Suppressor macrophage (primary cell): ENCODE measurements around the gene C22orf39.
"Not testable (repeated sequence)": the region's sequence is repeated elsewhere in the genome, so short reads cannot be mapped to it uniquely, and the experiment has no call there.

ENCODE experiments used
- DNase-seq, 4 experiments: peaks; one replicate each; pipeline ENCODE4 v3.0.0-alpha.2; 2020 to 2022

The C22orf39 gene

DNA sequence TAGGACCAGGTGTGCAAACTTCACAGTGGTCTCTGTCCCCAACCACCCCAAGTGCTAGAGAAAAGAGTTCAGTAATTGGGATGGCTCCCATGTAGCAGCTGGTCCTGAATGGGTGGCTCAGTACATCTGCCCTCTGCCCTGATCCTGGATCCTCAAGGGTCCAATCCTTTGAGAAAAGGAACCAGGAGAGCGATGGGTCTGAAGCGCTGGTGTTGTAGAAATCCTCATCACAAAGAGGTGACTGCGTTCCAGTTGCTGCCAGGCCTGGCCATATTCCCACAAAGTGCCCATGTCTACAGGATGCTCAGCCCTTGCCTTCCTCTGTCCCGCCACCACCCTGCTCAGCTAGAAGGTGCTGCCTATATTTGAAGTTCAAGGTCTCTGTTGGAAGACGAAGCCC, 6.2 kb upstream of the C22orf39 start:
- no peak for DNase-seq

DNA sequence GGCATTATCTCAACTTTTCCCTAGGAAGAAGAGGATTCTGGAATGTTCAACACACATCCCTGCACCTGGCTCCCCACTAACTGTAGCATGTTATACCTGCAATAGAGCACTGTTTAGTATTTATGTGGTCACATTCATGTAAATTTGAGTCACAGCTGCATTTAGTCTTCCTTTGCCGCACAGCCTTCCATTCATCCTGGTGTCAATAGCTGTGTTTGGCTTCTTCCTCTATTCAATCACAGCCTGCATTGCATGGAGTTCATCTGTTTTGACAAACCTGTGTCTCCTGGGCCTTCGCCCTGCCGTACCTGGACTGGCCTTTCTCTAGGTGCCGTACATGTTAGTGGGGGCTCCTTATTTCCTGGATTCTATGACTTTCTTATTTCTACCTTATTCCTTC, 4.1 kb upstream of the C22orf39 start:
- DNase-seq: no peak

DNA sequence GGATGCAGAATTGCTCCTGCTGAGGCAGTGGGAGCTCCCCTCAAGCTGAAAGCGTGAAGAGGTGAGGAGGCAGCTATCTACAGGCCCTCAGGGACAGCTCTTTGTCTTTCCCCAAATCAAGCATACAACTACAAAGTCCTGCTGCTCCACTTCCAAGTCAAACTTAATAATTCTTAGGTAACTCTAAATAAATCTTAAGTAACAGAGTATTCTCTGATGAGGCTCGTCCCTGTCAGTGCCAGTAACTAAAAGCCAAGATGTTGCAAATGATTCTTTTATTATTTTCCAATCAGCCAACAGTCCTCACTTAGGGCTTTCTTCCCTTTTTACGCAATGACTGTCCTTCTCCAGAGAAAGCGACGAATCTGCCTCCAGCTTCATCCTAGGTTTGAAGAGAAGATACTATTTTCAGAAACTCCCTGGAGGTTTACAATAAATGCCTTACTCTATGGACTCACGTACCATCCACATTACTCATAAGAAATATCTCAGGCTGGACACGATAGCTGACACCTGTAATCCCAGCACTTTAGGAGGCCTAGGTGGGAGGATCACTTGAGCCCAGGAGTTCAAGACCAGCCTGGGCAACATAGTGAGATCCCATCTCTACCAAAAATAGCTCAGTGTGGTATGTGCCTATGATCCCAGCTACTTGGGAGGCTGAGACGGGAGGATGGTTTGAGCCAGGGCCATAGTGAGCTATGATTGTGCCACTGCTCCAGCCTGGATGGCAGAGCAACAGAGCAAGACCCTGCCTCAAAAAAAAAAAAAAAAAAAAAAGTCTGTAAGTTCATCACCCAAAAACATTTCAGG, 3.1 kb upstream of the C22orf39 start:
- DNase-seq: no peak

DNA sequence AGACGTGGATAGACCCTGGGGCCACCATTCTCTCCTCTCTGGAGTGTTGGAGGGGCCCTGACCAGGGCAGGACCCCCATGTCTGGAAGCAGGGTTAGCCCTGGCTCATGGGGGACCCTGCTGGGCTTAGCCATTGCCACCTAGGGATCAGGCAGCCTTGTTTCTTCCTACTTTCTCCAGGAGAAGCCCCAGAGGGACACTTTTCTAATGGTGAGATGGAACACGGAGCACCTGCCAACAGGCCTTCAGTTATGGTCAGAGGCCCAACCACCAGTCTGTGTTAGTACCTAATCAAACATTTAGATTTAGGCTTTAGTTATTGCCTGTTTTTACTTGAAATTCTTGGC, 1.9 kb upstream of the C22orf39 start:
- no peak for DNase-seq

DNA sequence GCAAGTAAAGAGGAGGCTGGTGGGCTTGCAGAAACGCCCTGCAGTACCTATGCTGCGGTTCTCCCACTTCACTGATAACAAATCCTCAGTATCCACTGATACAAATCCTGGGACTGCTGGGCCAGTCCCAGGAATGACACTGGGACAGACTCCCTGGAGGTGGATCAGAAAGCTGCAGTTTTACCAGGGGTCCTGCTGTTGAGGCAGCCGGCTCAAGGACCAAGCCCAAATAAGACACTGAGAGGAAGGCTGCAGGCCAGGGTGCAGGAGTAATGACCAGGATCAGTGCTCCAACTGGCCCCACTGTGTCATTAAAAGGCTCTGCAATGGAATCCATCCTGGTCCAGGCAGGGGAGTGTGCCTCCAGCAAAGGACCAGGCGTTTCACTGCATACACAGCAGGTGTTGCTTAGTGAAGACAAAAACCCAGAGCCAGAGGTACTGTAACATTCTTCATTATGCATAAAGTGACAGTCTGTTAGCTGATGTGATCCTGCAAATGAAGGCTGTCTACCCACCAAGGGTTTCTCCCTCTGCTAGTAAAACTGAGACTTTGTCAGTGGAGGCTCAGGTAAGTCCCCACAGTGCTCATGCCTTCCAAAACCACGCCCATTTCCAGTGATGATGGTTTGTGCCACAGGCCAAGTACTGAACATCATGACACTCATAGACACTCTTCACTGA, 1.4 kb upstream of the C22orf39 start:
- DNase-seq: no peak

DNA sequence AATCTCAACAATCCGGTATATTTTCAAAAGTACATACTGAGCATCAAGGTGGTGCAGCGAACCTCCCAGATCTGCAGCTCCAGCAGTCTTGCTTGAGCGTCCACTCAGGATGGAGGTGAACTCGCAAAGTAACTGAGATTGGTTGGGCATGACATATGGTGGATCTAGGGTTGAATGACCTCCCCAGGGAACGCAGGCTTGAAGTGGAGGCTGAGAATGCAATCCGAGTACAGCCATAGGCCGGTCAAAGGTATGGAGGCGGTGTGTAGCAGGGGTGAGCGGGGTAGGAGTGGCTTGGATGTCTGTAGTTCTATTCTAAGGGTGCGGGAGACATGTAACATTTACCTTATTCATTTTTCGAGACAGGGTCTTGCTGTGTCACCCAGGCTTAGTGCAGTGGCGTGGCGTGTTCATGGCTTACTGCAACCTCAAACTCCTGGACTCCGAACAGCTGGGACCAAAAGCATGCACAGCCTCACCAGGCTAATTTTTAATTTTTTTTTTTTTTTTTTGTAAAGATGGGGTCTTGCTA, 631 bp upstream of the C22orf39 start:
- peak; percentile 24 to 45 (median 34) for DNase-seq

DNA sequence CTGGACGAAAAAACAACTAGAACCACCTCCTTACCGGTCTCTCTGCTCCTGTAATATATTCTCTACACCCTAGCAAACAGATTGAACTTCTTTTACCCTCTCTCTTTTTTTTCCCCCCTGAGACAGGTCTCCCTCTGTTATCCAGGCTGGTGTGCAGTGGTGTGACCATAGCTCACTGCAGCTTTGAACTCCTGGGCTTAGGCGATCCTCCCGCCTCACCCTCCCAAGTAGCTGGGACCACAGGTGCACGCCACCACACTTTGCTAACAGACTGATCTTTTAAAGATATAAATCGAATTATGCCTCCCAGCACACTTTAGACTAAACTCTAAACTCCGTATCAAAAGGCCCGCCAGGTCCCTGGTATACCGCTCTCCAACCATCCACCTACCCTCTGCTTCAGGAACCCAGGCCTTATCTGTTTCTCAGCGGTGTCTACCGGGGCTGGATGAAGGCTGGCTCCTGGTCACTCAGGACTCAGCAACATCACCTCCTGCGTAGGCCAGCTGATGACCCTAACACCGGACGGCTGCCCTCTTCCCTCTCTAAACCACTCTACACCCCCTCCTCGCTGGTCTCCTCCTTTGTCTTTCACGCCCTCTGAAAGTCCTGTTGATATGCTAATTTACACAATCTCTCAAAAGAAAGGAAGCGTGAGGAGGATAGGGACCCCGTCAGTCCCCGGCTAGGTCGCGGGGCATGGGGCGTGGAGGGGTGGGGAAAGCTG, 745 bp downstream of the C22orf39 start:
- DNase-seq: peak in 2 of 4 experiments; percentile 26 to 34

DNA sequence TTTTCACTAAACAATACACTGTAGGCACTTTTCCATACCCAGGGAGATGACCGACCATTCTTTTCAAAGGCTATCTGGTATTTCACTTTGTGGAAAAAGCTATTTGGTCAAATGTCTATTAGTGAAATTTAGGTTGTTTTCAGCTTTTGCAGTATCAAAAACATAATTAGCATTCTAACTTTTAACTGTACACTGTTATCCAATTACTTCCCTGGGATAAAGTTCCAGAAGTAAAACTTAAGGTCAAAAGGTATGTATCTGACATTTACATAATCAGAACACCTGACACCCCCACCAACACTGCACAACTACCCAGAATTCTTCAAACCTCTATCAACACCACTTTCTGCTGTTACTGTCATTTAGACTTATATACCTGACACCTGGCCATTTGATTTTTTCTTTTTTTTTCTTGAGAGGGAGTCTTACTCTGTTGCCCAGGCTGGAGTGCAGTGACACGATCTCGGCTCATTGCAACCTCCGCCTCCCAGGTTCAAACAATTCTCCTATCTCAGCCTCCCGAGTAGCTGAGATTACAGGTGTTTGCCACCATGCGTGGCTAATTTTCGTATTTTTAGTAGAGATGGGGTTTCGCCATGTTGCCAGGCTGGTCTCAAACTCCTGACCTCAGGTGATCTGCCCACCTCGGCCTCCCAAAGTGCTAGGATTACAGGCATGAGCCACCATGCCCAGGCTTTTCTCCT, 2.1 kb downstream of the C22orf39 start:
- DNase-seq: not testable (repeated sequence)

DNA sequence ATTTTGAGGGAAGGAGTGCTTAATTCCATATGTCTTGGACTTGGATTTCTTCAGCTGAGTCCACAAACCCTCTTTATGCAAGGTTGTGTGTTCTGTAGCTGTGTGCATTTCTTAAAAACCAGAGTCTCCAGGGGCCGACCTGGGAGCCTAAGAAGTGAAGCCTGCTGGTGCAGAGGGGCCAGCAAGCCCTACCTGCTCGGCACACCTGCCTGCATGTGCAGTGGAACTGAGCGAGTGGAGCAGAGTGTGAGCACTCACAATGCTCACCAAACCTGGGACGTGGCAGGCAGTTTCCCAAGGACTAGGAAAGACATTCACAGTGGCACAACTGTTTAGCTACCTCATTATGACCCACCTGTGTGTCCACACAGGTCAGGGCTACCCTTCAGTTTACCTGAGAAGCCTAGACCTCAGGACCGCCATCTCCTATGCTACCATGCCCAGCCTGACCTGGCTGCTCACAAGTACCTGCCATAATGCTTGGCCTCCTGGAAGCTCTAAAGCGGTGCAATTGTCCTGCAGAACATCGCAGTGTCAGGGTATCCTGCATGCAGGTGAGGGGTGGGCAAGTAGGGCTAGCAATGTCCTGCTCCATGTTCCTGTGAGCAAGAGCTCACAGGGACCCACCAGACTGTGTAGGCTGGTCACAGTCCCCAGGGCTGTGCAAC, 3.8 kb downstream of the C22orf39 start:
- no peak for DNase-seq

DNA sequence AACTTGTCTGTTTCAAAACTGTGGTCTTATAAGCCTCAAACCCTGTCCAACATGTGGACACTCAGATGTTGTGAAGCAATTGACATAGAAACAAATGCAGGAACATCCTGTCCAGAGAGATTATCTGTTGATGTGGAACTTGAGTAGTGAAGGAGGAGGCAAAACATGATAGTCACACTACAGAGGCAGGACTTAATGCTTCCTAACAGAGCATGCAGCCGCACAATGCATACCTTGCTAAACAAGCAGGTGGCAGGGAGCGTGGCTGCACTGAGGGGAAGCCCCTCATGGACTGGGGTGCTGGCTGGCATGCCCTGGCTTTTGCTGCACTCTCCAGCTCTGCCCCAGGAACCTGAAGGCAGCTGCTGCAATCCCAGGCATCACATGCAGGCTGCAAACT, 5.3 kb downstream of the C22orf39 start:
- no peak for DNase-seq

DNA sequence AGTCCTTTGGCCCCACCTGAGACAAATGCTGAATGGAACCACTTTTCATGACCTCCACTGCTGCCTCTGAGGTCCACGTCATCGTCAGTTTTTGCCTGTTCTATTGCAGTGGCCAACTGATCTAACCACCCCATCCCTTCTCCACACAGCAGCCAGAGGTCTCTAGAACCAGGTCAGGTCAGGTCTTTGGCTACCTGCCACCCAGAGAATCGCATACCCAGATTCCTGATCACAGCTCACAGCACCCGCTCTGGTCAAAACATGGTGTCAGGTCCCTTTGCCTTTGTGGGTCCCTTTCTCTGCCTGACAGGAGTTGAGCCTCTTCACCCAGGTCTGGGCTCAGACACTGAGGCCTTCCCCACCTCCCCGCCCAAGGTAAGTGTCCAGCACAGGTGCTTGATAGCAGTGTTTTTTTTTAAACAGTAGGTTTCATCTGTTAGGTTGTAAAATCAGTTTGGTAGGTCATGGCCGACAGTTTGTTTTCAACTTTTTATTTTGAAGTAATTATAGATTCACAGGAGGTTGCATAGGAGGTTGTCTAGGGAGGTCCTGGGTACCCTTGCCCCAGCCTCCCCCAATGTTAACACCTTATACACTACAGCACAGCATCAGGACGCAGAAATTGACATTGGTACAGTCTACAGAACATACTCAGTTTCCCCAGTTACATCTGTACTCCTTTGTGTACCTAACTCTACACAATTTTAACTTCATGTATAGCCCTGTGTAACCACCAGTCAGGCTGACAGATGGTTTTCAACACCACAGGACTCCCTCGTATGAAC, 6.9 kb downstream of the C22orf39 start:
- no peak for DNase-seq

DNA sequence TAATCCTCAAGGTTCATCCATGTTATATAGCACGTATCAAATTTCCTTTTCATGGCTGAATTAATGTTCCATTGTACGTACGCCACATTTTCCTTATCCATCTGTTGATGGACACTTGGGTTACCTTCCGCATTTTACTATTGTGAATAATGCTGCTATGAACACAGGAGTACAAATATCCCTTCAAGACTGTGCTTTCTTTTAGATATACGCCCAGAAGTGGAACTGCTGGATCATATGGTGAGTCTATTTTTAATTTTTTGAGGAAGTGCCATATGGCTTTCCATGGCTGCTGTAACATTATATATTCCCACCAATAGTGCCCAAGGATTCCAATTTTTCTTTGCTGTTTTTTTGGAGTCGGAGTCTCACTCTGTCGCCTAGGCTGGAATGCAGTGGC, 9.2 kb downstream of the C22orf39 start:
- peak in 2 of 4 experiments; percentile 37 to 55 for DNase-seq

DNA sequence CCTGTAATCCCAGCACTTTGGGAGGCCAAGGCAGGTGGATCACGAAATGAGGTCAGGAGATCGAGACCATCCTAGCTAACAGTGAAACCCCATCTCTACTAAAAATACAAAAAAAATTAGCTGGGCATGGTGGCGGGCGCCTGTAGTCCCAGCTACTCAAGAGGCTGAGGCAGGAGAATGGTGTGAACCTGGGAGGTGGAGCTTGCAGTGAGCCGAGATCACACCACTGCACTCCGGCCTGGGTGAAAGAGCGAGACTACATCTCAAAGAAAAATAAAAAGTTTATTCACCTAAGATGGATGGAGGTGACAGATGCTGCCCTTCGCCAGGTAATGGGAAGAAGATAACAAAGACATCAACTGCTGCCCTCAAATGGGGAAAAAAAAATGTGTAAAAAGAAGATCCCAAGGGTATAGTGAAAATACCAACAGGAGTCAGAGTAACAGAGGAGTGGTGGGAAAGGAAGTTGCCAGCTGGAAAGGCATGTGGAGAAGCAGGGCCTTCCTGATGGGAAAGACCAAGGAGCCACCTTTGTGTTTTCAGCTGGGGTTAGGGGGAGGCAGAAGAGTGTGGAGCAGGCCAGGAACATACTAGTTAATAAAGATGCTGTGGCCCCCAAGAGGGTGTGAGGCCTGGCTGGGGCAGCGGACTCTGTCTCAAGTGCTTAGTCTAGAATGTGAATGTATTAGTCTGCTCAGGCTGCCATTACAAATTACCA, 10.9 kb downstream of the C22orf39 start:
- not testable (repeated sequence) for DNase-seq

DNA sequence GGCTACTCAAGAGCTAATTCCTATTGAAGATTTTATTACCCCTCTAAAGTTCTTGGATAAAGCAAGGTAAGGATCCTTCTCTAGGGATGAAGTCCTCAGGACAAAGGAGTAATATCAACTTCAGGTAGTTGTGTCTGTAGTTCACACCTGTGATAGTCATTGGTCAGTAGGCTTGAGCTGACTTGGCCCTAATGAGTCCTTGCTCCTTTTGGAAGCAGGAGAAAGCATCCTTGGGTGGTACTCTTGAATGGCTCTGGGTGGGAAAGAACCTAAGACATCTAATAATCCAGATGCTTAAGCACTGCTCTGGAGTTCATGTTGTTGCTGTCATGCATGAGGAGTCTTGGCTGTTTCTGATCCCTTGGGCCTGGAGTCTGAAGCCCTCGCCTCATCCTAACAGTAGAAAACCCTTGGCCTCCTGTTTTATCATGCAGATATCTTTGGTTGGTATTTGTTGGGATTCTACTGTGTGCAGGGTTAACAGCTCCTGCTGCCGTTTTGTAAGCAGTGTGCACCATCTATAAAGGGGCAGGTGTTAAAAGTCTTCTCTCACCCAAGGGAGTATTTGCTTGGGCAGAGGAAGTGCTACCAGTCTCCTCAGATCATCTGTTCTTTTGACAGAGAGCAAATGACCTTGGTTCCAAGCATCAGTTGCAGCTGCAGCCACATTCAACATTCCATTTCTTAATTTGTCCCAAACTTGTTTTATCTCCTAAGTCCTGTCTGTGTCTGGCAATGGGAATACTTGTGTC, 12.5 kb downstream of the C22orf39 start:
- no peak for DNase-seq

DNA sequence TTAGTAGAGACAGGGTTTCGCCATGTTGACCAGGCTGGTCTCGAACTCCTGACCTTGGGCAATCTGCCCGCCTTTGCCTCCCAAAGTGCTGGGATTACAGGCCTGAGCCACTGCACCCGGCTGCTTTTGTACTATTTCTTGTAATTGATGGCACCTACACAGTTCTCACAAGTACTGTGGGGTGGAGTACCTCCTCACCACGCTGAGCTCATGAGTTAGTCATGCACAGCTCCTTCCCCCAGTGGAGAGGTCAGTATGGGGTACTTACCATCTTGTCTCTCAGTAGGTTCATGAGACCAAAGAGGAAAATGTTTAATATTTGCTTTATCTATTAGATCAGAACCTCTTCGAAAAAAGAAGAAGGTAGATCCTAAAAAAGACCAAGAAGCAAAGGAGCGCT, 13.1 kb downstream of the C22orf39 start:
- DNase-seq: peak in 2 of 4 experiments; percentile 13 to 14

DNA sequence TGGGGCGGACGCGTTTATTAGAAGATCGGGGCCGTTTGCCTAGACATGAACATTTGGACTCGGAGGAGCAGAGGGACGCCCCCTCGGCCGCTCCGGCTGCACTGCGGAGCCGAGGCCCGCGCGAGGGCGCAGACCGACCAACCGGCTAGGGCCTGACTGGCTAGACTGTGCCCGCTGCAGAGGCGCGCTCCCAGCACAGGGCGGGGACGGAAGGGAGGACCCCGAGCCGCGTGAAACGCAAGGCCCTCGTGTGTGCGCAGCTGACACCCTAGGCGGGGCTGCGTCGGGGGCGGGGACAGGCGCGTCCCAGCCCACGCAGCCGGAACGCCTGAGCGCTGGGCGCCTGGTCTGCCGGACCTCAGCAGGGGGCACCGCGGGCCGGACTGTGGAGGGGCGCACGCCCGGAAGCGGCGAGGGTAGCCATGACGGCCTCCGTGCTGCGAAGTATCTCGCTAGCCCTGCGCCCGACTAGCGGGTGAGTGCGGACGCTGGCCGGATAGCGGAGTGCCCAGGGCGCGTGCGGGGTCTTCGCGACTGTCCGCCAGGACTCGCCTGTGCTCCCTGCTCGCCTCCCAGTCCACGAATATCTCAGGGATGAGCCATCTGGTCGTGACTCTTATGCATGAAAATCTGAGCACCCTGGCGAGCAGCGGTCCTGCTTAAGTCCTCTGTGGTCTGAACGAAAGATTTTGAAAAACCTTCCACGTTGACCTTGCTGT, 15.2 kb downstream of the C22orf39 start, which contains the start of gene MRPL40:
Gene MRPL40 (plus strand): TSS at position 413 of the 719 bp plus-strand sequence. CDS start 10 bp downstream, at position 423.
- peak; percentile 98 to 99 (median 99) for DNase-seq

DNA sequence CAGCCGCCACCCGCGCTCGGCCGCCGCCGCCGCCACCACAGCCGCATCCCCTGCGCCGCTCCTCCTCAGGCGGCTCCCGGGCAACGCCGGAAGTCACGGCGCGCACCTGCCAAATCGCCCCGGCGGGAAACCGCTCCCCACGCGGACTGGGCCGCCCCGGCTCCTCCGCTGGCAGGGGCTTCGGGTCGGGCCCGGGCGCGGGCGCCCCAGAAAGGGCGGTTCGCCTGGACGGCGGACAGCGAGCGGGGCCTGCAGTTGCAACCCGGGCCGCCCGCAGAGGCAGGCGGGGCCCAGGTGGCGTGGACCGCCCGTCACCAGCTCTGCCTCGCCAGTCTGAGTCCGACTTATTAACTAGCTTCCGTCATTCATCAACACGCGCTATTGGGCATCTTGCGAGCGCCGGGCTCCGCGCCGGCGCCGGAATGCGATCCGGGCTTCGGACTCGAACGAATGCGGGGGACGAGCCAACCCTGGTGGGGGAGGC, 15.8 kb downstream of the C22orf39 start, which contains the start of gene HIRA:
Gene HIRA (minus strand): TSS at position 85 of the 484 bp plus-strand sequence. CDS start 257 bp downstream, outside the sequence.
- DNase-seq: peak; percentile 79 to 91 (median 86)

DNA sequence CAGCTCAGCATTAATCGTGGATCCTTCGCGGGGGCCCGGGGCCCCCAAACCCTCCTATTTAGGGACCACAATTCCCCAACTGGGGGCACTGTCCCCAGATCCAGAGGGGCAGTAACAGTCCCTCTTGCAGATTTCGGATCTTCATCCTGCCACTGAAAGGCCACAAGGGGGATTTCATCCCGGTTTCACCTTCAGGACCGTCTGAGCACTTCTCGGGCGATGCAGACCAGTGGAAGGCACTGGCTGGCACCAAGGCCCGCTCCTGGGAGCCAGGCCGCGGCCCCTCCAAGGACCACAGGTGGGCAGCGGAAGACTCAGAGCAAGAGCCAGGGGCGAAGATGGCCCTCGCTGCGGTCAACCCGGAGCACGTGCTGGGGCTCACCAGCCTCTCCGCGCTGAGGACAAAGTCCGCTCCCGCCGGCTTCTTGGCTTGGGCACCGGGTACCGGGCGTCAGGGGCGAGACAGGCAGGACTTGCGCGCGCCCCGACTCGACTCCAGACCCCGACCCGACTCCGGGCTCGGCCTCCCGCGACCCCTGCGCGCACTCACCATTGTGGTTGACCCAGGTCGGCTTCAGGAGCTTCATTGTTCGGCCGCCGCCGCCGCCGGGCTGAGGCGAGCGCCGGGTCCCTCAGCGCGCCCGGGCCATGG, 16.5 kb downstream of the C22orf39 start:
- DNase-seq: peak; percentile 21 to 49 (median 32)
